ENCODE results near the gene ALS2CL.

- TF ChIP-seq CTCF (IDR thresholded peaks at IDR 0.05) = no peak
- TF ChIP-seq POLR2A (IDR thresholded peaks at IDR 0.05) = no peak
Observed at GRCh38 chr3:46717447-46718231, 24.2 kb upstream of the ALS2CL start, which contains the start of gene PRSS50.
